ENCODE results near the gene KRT5. TPM values are rescaled to one million over a fixed set of nuclear protein-coding genes. Genes with fewer than 3 reads are reported as not detected.
A peak's percentile ranks its signal among the peaks of the same experiment; 100 is the strongest.

Gene KRT5
- total and polyA plus RNA-seq, 2 experiments from 2014 or later = not detected

DNA sequence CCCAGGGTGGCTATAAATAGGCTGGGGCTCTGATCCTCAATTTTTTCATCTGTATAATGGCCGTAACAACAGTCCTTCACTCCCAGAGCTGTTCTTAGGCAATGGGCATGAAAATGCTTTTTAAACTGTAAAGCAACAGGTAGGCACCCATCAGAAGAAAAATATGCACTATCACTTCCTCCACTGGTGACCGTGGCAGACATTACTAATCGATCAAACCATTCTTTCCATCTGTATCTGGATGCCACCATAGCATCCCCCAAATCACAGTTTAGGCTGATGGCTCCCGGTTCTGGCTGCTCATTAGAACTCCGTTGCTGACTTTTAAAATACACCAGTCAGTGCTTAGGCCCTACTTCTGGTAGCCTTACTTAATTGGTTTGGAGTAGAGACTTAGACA is 21.5 kb upstream of the KRT5 start:
- Histone ChIP-seq H3K4me3 (no peak overlapping the region), H3F3A (ENCODE audit: insufficient read depth) (no peaks in the 10 kb centered on the region), H3K27ac (no peak overlapping the region), H3K9me3 (ENCODE audit: low read depth) (no peaks in the 10 kb centered on the region), H3K4me1 (ENCODE audit: insufficient read depth) (no peaks in the 10 kb centered on the region), H4K20me1 (ENCODE audit: insufficient read depth) (no peaks in the 10 kb centered on the region), H3K4me2 (ENCODE audit: unreplicated experiment) (no peak overlapping the region), H2AFZ (no peak overlapping the region), H3K79me2 (ENCODE audit: insufficient read depth) (no peaks in the 10 kb centered on the region), H3K9me2 (ENCODE audit: insufficient read depth) (no peaks in the 10 kb centered on the region), H3K27me3 (replicated peaks; ENCODE audit: insufficient read depth) (peaks cover 18% of the 10 kb centered on the region), H3K9ac (no peak overlapping the region), H3K36me3 (ENCODE audit: low read depth) (no peaks in the 10 kb centered on the region)
- TF ChIP-seq EZH2phosphoT487 (IDR thresholded peaks at IDR 0.05; ENCODE audit: insufficient read depth, low read depth) (no peak), EZH2 (IDR thresholded peaks at IDR 0.05; ENCODE audit: insufficient read depth, poor library complexity, severe bottlenecking) (no peak)
- in situ Hi-C loops (cut with MboI) = no loop called here
- DNase-seq = no peak
- WGBS, 2 experiments (ENCODE audit: low coverage in 1 of 2, low lambda C conversion rate in 2 of 2, missing lambda C conversion rate in 2 of 2) = 72 to 75% methylated on average over 5 of the region's 5 CpGs

DNA sequence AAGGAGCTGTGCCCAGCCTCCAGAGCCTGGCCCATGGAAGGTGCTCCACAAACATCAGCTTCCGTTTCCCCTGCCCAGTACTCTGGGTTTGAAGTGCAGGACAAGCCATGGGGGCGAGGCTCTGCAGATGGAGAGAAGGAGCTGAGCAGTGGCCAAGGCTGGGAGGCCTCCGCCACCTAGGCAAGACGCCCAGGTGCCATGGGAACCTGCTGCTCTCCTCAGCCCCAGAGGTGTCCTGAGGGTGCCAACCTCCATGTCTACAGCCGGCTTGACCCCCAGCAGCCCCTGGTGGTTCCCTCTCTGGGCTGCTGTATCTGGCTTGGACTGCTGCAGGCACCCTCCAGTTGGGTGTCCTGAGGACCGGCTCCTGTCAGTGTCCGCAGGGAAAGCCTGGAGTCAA is 20.3 kb upstream of the KRT5 start:
- H3K9ac ChIP-seq = no peak overlapping the region
- H3K4me1 ChIP-seq (ENCODE audit: insufficient read depth) = no peaks in the 10 kb centered on the region
- peaks cover 10% of the 10 kb centered on the region; the same call in 1 of the 2 replicates for H3K27me3 ChIP-seq (replicated peaks; ENCODE audit: insufficient read depth)
- in situ Hi-C loops (cut with MboI) = no loop called here
- TF ChIP-seq EZH2phosphoT487 (IDR thresholded peaks at IDR 0.05; ENCODE audit: insufficient read depth, low read depth) (no peak), EZH2 (IDR thresholded peaks at IDR 0.05; ENCODE audit: insufficient read depth, poor library complexity, severe bottlenecking) (no peak)
- H3K79me2 ChIP-seq (ENCODE audit: insufficient read depth) = no peaks in the 10 kb centered on the region
- no peak overlapping the region for H3K27ac ChIP-seq
- H3K36me3 ChIP-seq (ENCODE audit: low read depth) = no peaks in the 10 kb centered on the region
- H3K9me2 ChIP-seq (ENCODE audit: insufficient read depth) = no peaks in the 10 kb centered on the region
- H3K9me3 ChIP-seq (ENCODE audit: low read depth) = no peaks in the 10 kb centered on the region
- H3F3A ChIP-seq (ENCODE audit: insufficient read depth) = no peaks in the 10 kb centered on the region
- H3K4me3 ChIP-seq = no peak overlapping the region
- no peak for DNase-seq
- WGBS, 2 experiments (ENCODE audit: low coverage in 1 of 2, low lambda C conversion rate in 2 of 2, missing lambda C conversion rate in 2 of 2) = 74% methylated on average over 7 of the region's 7 CpGs
- H3K4me2 ChIP-seq (ENCODE audit: unreplicated experiment) = no peak overlapping the region
- no peaks in the 10 kb centered on the region for H4K20me1 ChIP-seq (ENCODE audit: insufficient read depth)
- H2AFZ ChIP-seq = no peak overlapping the region

DNA sequence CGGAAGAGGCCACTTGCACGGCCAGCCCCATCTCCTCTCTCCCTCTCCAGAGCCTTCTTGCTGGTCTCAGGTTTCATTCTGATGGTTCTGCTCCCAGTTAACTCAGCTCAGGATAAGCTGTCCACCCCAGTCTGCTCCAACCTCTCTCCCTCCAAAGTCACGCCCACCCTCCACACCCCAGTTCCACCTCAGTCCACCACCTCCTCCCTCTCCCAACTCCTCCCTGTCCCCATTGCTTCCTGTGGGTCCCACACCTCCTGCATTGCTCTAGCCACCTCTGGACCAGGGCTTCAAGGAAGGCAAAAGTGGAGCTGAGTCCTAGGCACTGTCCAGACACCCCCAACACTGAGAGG is 19.6 kb upstream of the KRT5 start:
- Histone ChIP-seq H3K4me2 (ENCODE audit: unreplicated experiment) (no peak overlapping the region), H3K9me3 (ENCODE audit: low read depth) (no peaks in the 10 kb centered on the region), H3K4me1 (ENCODE audit: insufficient read depth) (no peaks in the 10 kb centered on the region), H4K20me1 (ENCODE audit: insufficient read depth) (no peaks in the 10 kb centered on the region), H3K9ac (no peak overlapping the region), H3K27ac (no peak overlapping the region), H3K27me3 (replicated peaks; ENCODE audit: insufficient read depth) (peaks cover 6% of the 10 kb centered on the region; the same call in 1 of the 2 replicates), H3F3A (ENCODE audit: insufficient read depth) (no peaks in the 10 kb centered on the region), H3K9me2 (ENCODE audit: insufficient read depth) (no peaks in the 10 kb centered on the region), H3K79me2 (ENCODE audit: insufficient read depth) (no peaks in the 10 kb centered on the region), H2AFZ (no peak overlapping the region), H3K36me3 (ENCODE audit: low read depth) (no peaks in the 10 kb centered on the region), H3K4me3 (no peak overlapping the region)
- WGBS, 2 experiments (ENCODE audit: low coverage in 1 of 2, low lambda C conversion rate in 2 of 2, missing lambda C conversion rate in 2 of 2) = 89 to 100% methylated on average over 2 to 3 of the region's 3 CpGs
- no peak for DNase-seq
- in situ Hi-C loops (cut with MboI) = no loop called here
- no peak for TF ChIP-seq EZH2 (IDR thresholded peaks at IDR 0.05; ENCODE audit: insufficient read depth, poor library complexity, severe bottlenecking)
- TF ChIP-seq EZH2phosphoT487 (IDR thresholded peaks at IDR 0.05; ENCODE audit: insufficient read depth, low read depth) = no peak

DNA sequence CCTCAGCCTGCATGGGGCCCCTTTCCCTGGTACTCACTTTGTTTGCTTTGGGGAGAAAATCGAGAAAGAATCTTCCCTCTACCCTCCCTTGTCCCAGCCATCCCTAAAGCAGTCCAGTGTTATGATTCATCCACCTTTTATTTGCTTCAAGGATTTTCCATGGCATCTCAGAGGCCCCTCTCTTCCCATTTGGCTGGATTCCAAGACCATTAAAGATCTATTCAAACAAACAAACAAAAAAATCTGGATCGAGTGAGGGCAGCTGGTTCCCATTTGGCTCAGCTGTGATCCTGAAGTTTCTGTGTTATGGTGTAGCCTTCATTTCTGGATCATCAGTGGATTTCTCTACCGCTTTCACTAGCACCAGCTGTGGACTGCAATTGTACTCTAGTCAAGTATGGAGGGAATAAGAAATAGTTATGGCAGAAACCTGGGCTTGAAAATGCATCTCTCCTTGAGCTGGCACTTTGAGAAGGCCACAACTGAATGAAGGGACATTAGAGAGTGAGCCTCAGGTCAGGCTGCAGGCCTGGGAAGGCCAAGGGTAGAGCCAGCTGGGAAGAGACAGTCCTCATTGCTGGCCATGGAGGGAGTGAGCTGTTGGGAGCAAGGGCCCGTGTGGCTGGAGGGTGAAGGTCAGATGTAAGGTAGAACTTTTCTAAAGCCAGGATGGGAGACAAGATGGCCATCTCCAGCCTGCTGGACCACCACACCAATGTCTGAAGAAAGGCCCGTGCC is 19.1 kb upstream of the KRT5 start:
- TF ChIP-seq EZH2phosphoT487 (IDR thresholded peaks at IDR 0.05; ENCODE audit: insufficient read depth, low read depth) = no peak
- TF ChIP-seq EZH2 (IDR thresholded peaks at IDR 0.05; ENCODE audit: insufficient read depth, poor library complexity, severe bottlenecking) = no peak
- H3K36me3 ChIP-seq (ENCODE audit: low read depth) = no peaks in the 10 kb centered on the region
- H3K27ac ChIP-seq = no peak overlapping the region
- H3K4me2 ChIP-seq (ENCODE audit: unreplicated experiment) = no peak overlapping the region
- H3K9me3 ChIP-seq (ENCODE audit: low read depth) = no peaks in the 10 kb centered on the region
- no peaks in the 10 kb centered on the region for H3K9me2 ChIP-seq (ENCODE audit: insufficient read depth)
- no peak overlapping the region for H2AFZ ChIP-seq
- peaks cover 6% of the 10 kb centered on the region; the same call in 1 of the 2 replicates for H3K27me3 ChIP-seq (replicated peaks; ENCODE audit: insufficient read depth)
- no peak overlapping the region for H3K4me3 ChIP-seq
- no peaks in the 10 kb centered on the region for H3K4me1 ChIP-seq (ENCODE audit: insufficient read depth)
- no peak overlapping the region for H3K9ac ChIP-seq
- no peaks in the 10 kb centered on the region for H3K79me2 ChIP-seq (ENCODE audit: insufficient read depth)
- no peaks in the 10 kb centered on the region for H4K20me1 ChIP-seq (ENCODE audit: insufficient read depth)
- in situ Hi-C loops (cut with MboI) = no loop called here
- 27% methylated on average over 5 of the region's 5 CpGs for WGBS, 2 experiments (ENCODE audit: low coverage in 1 of 2, low lambda C conversion rate in 2 of 2, missing lambda C conversion rate in 2 of 2)
- peak; percentile 52 for DNase-seq
- H3F3A ChIP-seq (ENCODE audit: insufficient read depth) = no peaks in the 10 kb centered on the region

All from GM23248 (cell line).